Measurements from ENCODE around the gene TRIM17.

GRCh38 chr1:228465571-228466146 lies 49.0 kb upstream of the TRIM17 start:
- TF ChIP-seq CTCF (tag by site-specific recombination; IDR thresholded peaks at IDR 0.05) = no peak
- TF ChIP-seq ZNF138 (tag by site-specific recombination; IDR thresholded peaks at IDR 0.05; ENCODE audit: borderline replicate concordance) = no peak
- TF ChIP-seq ZNF610 (tag by site-specific recombination; IDR thresholded peaks at IDR 0.05; ENCODE audit: borderline replicate concordance) = no peak

All from HEK293 (cell line).